Thyroid gland (tissue), 4 donors: ENCODE results near the gene SCARF2. TPM values are rescaled to one million over a fixed set of nuclear protein-coding genes. Genes with fewer than 3 reads are reported as not detected.

Source experiments
- DNase-seq, 2 donors: peaks; one replicate each; pipeline ENCODE4 v3.0.0-alpha.2; 2019
- H3K27ac ChIP-seq, 3 donors: fragments of 200-600 bp; sonication (generic); 1 replicate in 2 of 3; 2 replicates in 1 of 3; pipeline ENCODE4 v1.5.1; 2016 to 2019; ENCODE audit warnings: mild to moderate bottlenecking in 1 of 3, moderate library complexity in 1 of 3
- H3K27me3 ChIP-seq: fragments of 200-600 bp; sonication (generic); one replicate; pipeline ENCODE4 v1.5.1; 2019
- H3K36me3 ChIP-seq, 2 donors: fragments of 200-600 bp; sonication (generic); one replicate each; pipeline ENCODE4 v1.5.1; 2016 to 2019
- H3K4me1 ChIP-seq, 2 donors: fragments of 200-600 bp; sonication (generic); one replicate each; pipeline ENCODE4 v1.5.1; 2017 to 2019
- H3K4me3 ChIP-seq, 3 donors: fragments of 200-600 bp; sonication (generic); replicated peaks in 1 of 3; 1 replicate in 2 of 3; 2 replicates in 1 of 3; pipeline ENCODE4 v1.5.1; 2016; ENCODE audit warnings: mild to moderate bottlenecking in 1 of 3
- H3K9me3 ChIP-seq: fragments of 200-600 bp; sonication (generic); one replicate; pipeline ENCODE4 v1.5.1; 2017
- CTCF ChIP-seq, 6 experiments: fragments of 200-600 bp in 3 of 6; fragments of 450-650 bp in 3 of 6; sonication (generic) in 3 of 6; IDR thresholded peaks; one replicate each; pipeline ENCODE4 v1.5.1; 2016 to 2019; ENCODE audit warnings: antibody characterized with exemption in 6 of 6, mild to moderate bottlenecking in 2 of 6, inconsistent platforms in 1 of 6, moderate library complexity in 1 of 6
- POLR2A ChIP-seq, 2 donors: fragments of 450-650 bp; IDR thresholded peaks; one replicate each; pipeline ENCODE4 v1.6.1; 2017; ENCODE audit warnings: antibody characterized with exemption in 2 of 2, mild to moderate bottlenecking in 2 of 2, moderate library complexity in 1 of 2
- WGBS, 2 donors: methylation state at CpG; one replicate each; pipeline ENCODE4 v1.1.5; 2017; 5-methylcytosine and 5-hydroxymethylcytosine counted together
- intact Hi-C: fragments of 100-400 bp; cut with DNase I; formaldehyde crosslinking; loops from one replicate; pipeline ENCODE4 v1.15.1; 2023
- total RNA-seq, 4 donors: library from RNA; depleted of rRNA; stranded (reverse); fragments of >200 nt; gene quantifications; one replicate each; pipeline ENCODE4 v1.2.3, GENCODE V29; 2016

SCARF2 gene
- total RNA-seq, 4 donors from 2014 or later = 14.4 to 23.1 (median 20.4) TPM

GRCh38 chr22:20440637-20441591 lies 3.3 kb upstream of the SCARF2 start:
- 64 to 72% methylated on average over 7 of the region's 13 CpGs for WGBS, 2 donors
- TF ChIP-seq POLR2A (IDR thresholded peaks at IDR 0.05) (no peak), CTCF (IDR thresholded peaks at IDR 0.05) (no peak)
- DNase-seq = peak; percentile 54 to 64

GRCh38 chr22:20439928-20440575 lies 2.4 kb upstream of the SCARF2 start:
- H3K4me1 ChIP-seq = peaks cover 21 to 30% of the 10 kb centered on the region in 2 donors
- TF ChIP-seq CTCF (IDR thresholded peaks at IDR 0.05) = no peak
- TF ChIP-seq POLR2A (IDR thresholded peaks at IDR 0.05) = no peak
- intact Hi-C loops = no loop called here
- no peaks in the 10 kb centered on the region for H3K9me3 ChIP-seq
- H3K36me3 ChIP-seq = peaks cover 0 to 9% of the 10 kb centered on the region in 2 donors
- WGBS, 2 donors = 96 to 98% methylated on average over 3 to 5 of the region's 5 CpGs
- no peaks in the 10 kb centered on the region for H3K27me3 ChIP-seq
- DNase-seq = no peak
- no peak overlapping the region for H3K4me3 ChIP-seq
- no peak overlapping the region for H3K27ac ChIP-seq

More at GRCh38 chr22:20440637-20441591, 3.3 kb upstream of the SCARF2 start:
- intact Hi-C loops = no loop called here
- Histone ChIP-seq H3K4me3 (no peak overlapping the region), H3K9me3 (no peaks in the 10 kb centered on the region), H3K27ac (no peak overlapping the region), H3K4me1 (peaks cover 18 to 21% of the 10 kb centered on the region in 2 donors), H3K36me3 (peaks cover 0 to 14% of the 10 kb centered on the region in 2 donors), H3K27me3 (no peaks in the 10 kb centered on the region)

GRCh38 chr22:20439556-20439927 lies 1.9 kb upstream of the SCARF2 start:
- WGBS, 2 donors = 94 to 95% methylated on average over 4 of the region's 4 CpGs
- H3K27ac ChIP-seq = no peak overlapping the region
- intact Hi-C loops = no loop called here
- no peak for DNase-seq
- TF ChIP-seq CTCF (IDR thresholded peaks at IDR 0.05) (no peak), POLR2A (IDR thresholded peaks at IDR 0.05) (no peak)
- H3K36me3 ChIP-seq = peaks cover 0 to 9% of the 10 kb centered on the region in 2 donors
- H3K4me1 ChIP-seq = peaks cover 21 to 31% of the 10 kb centered on the region in 2 donors
- H3K4me3 ChIP-seq = no peak overlapping the region
- no peaks in the 10 kb centered on the region for H3K27me3 ChIP-seq
- H3K9me3 ChIP-seq = no peaks in the 10 kb centered on the region

- intact Hi-C loops = no loop called here
- H3K4me1 ChIP-seq = peaks cover 21 to 31% of the 10 kb centered on the region in 2 donors
- DNase-seq = peak in 1 of 2 donors; percentile 37
- no peaks in the 10 kb centered on the region for H3K9me3 ChIP-seq
- WGBS, 2 donors = 47 to 57% methylated on average over 9 to 13 of the region's 13 CpGs
- no peaks in the 10 kb centered on the region for H3K27me3 ChIP-seq
- H3K4me3 ChIP-seq = no peak overlapping the region
- peak overlapping the region in 2 of 3 donors; percentile 36 to 69 for H3K27ac ChIP-seq
- TF ChIP-seq CTCF (IDR thresholded peaks at IDR 0.05) = no peak
- TF ChIP-seq POLR2A (IDR thresholded peaks at IDR 0.05) = no peak
- peaks cover 0 to 6% of the 10 kb centered on the region in 2 donors for H3K36me3 ChIP-seq
Measured at GRCh38 chr22:20438678-20439492, 1.3 kb upstream of the SCARF2 start.
